Measurements from ENCODE around the gene IMMP2L.

GRCh38 chr7:111145472-111145871, 416.8 kb downstream of the IMMP2L start:
- no peak for TF ChIP-seq MAX (IDR thresholded peaks at IDR 0.05; ENCODE audit: insufficient read depth, insufficient read length)
- TF ChIP-seq, protein P1, sequence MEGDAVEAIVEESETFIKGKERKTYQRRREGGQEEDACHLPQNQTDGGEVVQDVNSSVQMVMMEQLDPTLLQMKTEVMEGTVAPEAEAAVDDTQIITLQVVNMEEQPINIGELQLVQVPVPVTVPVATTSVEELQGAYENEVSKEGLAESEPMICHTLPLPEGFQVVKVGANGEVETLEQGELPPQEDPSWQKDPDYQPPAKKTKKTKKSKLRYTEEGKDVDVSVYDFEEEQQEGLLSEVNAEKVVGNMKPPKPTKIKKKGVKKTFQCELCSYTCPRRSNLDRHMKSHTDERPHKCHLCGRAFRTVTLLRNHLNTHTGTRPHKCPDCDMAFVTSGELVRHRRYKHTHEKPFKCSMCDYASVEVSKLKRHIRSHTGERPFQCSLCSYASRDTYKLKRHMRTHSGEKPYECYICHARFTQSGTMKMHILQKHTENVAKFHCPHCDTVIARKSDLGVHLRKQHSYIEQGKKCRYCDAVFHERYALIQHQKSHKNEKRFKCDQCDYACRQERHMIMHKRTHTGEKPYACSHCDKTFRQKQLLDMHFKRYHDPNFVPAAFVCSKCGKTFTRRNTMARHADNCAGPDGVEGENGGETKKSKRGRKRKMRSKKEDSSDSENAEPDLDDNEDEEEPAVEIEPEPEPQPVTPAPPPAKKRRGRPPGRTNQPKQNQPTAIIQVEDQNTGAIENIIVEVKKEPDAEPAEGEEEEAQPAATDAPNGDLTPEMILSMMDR (IDR thresholded peaks at IDR 0.05; ENCODE audit: extremely low read depth in 1 of 2, insufficient read depth in 1 of 2, low read depth in 1 of 2, low read length in 2 of 2): no peak
- no peak for TF ChIP-seq EZH2 (IDR thresholded peaks at IDR 0.05; ENCODE audit: borderline replicate concordance, low read depth, low read length, severe bottlenecking)
- TF ChIP-seq FOS (IDR thresholded peaks at IDR 0.05; ENCODE audit: borderline replicate concordance, insufficient read depth, low read length): no peak
- no peak for TF ChIP-seq POLR2AphosphoS5 (IDR thresholded peaks at IDR 0.05; ENCODE audit: insufficient read depth, low read depth, low read length)
- TF ChIP-seq POLR2A (IDR thresholded peaks at IDR 0.05; ENCODE audit: low read depth, low read length): no peak
